GM12878 (cell line): Measurements from ENCODE around the gene SCNM1. TPM values are rescaled to one million over a fixed set of nuclear protein-coding genes. Genes with fewer than 3 reads are reported as not detected.

Experiments used
- ASH2L ChIP-seq: fragments of 300-600, 200-600 bp; sonication (generic); IDR thresholded peaks from 2 replicates; pipeline ENCODE4 v1.6.1; 2017; ENCODE audit warnings: low read depth, mild to moderate bottlenecking, borderline replicate concordance
- CBFB ChIP-seq: IDR thresholded peaks from 2 replicates; pipeline ENCODE4 v1.6.1; 2016; ENCODE audit warnings: antibody characterized with exemption, low read depth
- CEBPZ ChIP-seq: fragments of 150-350 bp; IDR thresholded peaks from 2 replicates; pipeline ENCODE4 v1.6.1; 2016; ENCODE audit warnings: low read depth, low read length
- DPF2 ChIP-seq: fragments of 450-650 bp; IDR thresholded peaks from 2 replicates; pipeline ENCODE4 v1.6.1; 2017; ENCODE audit warnings: mild to moderate bottlenecking
- IRF4 ChIP-seq: IDR thresholded peaks from 2 replicates; pipeline ENCODE4 v1.6.1; 2011; ENCODE audit warnings: low read depth, low read length
- IRF5 ChIP-seq: fragments of 450-650 bp; IDR thresholded peaks from 2 replicates; pipeline ENCODE4 v1.6.1; 2017; ENCODE audit warnings: borderline replicate concordance
- KDM1A ChIP-seq: fragments of 200-600 bp; sonication (generic); IDR thresholded peaks from 2 replicates; pipeline ENCODE4 v1.6.1; 2016; ENCODE audit warnings: borderline replicate concordance
- MEF2A ChIP-seq: IDR thresholded peaks from 2 replicates; pipeline ENCODE4 v1.6.1; 2011; ENCODE audit warnings: low read depth, mild to moderate bottlenecking, low read length, moderate library complexity; ENCODE audit not compliant: insufficient read depth
- NBN ChIP-seq: fragments of 450-650 bp; IDR thresholded peaks from 2 replicates; pipeline ENCODE4 v1.6.1; 2016
- NR2C1 ChIP-seq: fragments of 450-650 bp; IDR thresholded peaks from 2 replicates; pipeline ENCODE4 v1.6.1; 2017; ENCODE audit warnings: antibody characterized with exemption, mild to moderate bottlenecking, moderate library complexity
- POU2F2 ChIP-seq: IDR thresholded peaks from 3 replicates; pipeline ENCODE4 v1.6.1; 2011; ENCODE audit warnings: low read depth, mild to moderate bottlenecking, low read length, borderline replicate concordance
- PRDM15 ChIP-seq: fragments of 450-650 bp; formaldehyde crosslinking; IDR thresholded peaks from 2 replicates; pipeline ENCODE4 v1.4.0; 2020; ENCODE audit warnings: mild to moderate bottlenecking, moderate library complexity
- SKIL ChIP-seq: fragments of 450-650 bp; IDR thresholded peaks from 2 replicates; pipeline ENCODE4 v1.6.1; 2017; ENCODE audit warnings: mild to moderate bottlenecking, low read depth, inconsistent platforms; ENCODE audit not compliant: poor library complexity, severe bottlenecking
- STAT1 ChIP-seq: fragments of 450-650 bp; conservative IDR thresholded peaks from 2 replicates; pipeline ENCODE4 v1.6.1; 2014; ENCODE audit warnings: antibody characterized with exemption, mild to moderate bottlenecking
- SUPT20H ChIP-seq: IDR thresholded peaks from 2 replicates; pipeline ENCODE4 v1.6.1; 2011; ENCODE audit warnings: low read depth, mild to moderate bottlenecking, low read length, moderate library complexity, borderline replicate concordance; ENCODE audit not compliant: control insufficient read depth
- SUZ12 ChIP-seq: fragments of 200-600 bp; sonication (generic); IDR thresholded peaks from one replicate; pipeline ENCODE4 v1.6.1; 2018; ENCODE audit warnings: antibody characterized with exemption, mild to moderate bottlenecking; ENCODE audit not compliant: unreplicated experiment
- TBL1XR1 ChIP-seq: IDR thresholded peaks from 2 replicates; pipeline ENCODE4 v1.6.1; 2012; ENCODE audit warnings: low read depth, low read length, improper control_type of control experiment
- USF2 ChIP-seq: IDR thresholded peaks from 2 replicates; pipeline ENCODE4 v1.6.1; 2011; ENCODE audit warnings: low read depth, low read length, improper control_type of control experiment, borderline replicate concordance
- YY1 ChIP-seq: IDR thresholded peaks from 2 replicates; pipeline ENCODE4 v1.6.1; 2011; ENCODE audit warnings: low read depth, mild to moderate bottlenecking, low read length
- polyA plus RNA-seq, 11 experiments: library from polyadenylated mRNA; depleted of rRNA in 4 of 11; unstranded in 6 of 11; stranded (reverse) in 5 of 11; fragments of >200 nt; fragmentation: Nextera tagmentation in 4 of 11; fragmentation: Illumina TruSeq in 1 of 11; extraction: Ambion mirVana in 4 of 11; extraction: Trizol in 1 of 11; gene quantifications; 1 replicate in 1 of 11; 2 replicates in 10 of 11; pipeline versions ENCODE4 v1.2.1 to v1.2.3, GENCODE V29; 2011 to 2016; ENCODE audit warnings: inconsistent platforms in 2 of 11, missing spikeins in 2 of 11, low read depth in 1 of 11
- total RNA-seq, 4 experiments: library from RNA; depleted of rRNA in 3 of 4; stranded (reverse); fragments of >200 nt in 3 of 4; fragmentation: Illumina TruSeq in 1 of 4; extraction: Trizol in 1 of 4; gene quantifications; 2 replicates each; pipeline versions ENCODE4 v1.2.1 to v1.2.3, GENCODE V29; 2013 to 2021

The SCNM1 gene
- total and polyA plus RNA-seq, 10 of the 15 experiments (the other 5 are each of a cell fraction or from before 2014, with no cell fraction given), result 25.8 to 207 (median 76.9) TPM

GRCh38 chr1:151130987-151131586 lies 34.9 kb upstream of the SCNM1 start (continued):
- no peak for TF ChIP-seq CEBPZ
- TF ChIP-seq MEF2A, result no peak
- TF ChIP-seq KDM1A, result no peak
- TF ChIP-seq DPF2, result 0 out of 2 replicates have a peak, but pooled peaks have one; percentile 19
- TF ChIP-seq IRF4, result no peak
- no peak for TF ChIP-seq USF2
- TF ChIP-seq IRF5, result no peak
- TF ChIP-seq STAT1, result no peak
- TF ChIP-seq ASH2L, result no peak
- no peak for TF ChIP-seq NBN
- no peak for TF ChIP-seq SUPT20H
- no peak for TF ChIP-seq SUZ12
- 0 out of 2 replicates have a peak, but pooled peaks have one; percentile 13 for TF ChIP-seq YY1
- peak; percentile 4; the same call in 1 of the 3 replicates for TF ChIP-seq POU2F2
- TF ChIP-seq TBL1XR1, result no peak
- TF ChIP-seq PRDM15 (CRISPR knock-in tag), result no peak
- no peak for TF ChIP-seq SKIL
- TF ChIP-seq NR2C1, result no peak
- no peak for TF ChIP-seq CBFB
